OCI-LY3 (cell line): ENCODE results near the gene PPEF2.

Experiments
- H2AFZ ChIP-seq: fragments of 200-600, 300-600 bp; shearing (Covaris generic); 2 replicates; pipeline ENCODE4 v1.6.0; 2014; ENCODE audit warnings: antibody characterized with exemption, low read depth, low read length
- H3K27ac ChIP-seq: fragments of 200-600, 300-600 bp; sonication (generic); 2 replicates; pipeline ENCODE4 v1.5.1; 2014; ENCODE audit warnings: mild to moderate bottlenecking, low read length, moderate library complexity, mixed read lengths
- H3K27me3 ChIP-seq: fragments of 200-600, 300-600 bp; sonication (generic); 2 replicates; pipeline ENCODE4 v1.6.1; 2014; ENCODE audit warnings: low read depth, low read length, mixed read lengths
- H3K36me3 ChIP-seq: fragments of 200-600, 300-600 bp; sonication (generic); replicated peaks from 2 replicates; pipeline ENCODE3; 2014; ENCODE audit warnings: low read depth, low read length, mixed read lengths
- H3K4me1 ChIP-seq: fragments of 300-600, 200-600 bp; sonication (generic); 2 replicates; pipeline ENCODE4 v1.6.1; 2014; ENCODE audit warnings: low read length, mixed read lengths
- H3K4me2 ChIP-seq: fragments of 200-600, 300-600 bp; sonication (generic); 2 replicates; pipeline ENCODE4 v1.6.1; 2014; ENCODE audit warnings: low read length, mixed read lengths
- H3K4me3 ChIP-seq: fragments of 300-600, 200-600 bp; sonication (generic); 2 replicates; pipeline ENCODE4 v1.5.1; 2014; ENCODE audit warnings: antibody characterized with exemption, mild to moderate bottlenecking, low read length, moderate library complexity
- H3K79me2 ChIP-seq: fragments of 300-600, 200-600 bp; shearing (Covaris generic); 2 replicates; pipeline ENCODE4 v1.6.1; 2014; ENCODE audit warnings: mild to moderate bottlenecking, low read length, mixed read lengths
- H3K9ac ChIP-seq: fragments of 300-600, 200-600 bp; shearing (Covaris generic); 2 replicates; pipeline ENCODE4 v1.6.0; 2014; ENCODE audit warnings: mild to moderate bottlenecking, low read length, moderate library complexity
- H3K9me3 ChIP-seq: fragments of 200-600, 300-600 bp; shearing (Covaris generic); 2 replicates; pipeline ENCODE4 v1.6.1; 2014; ENCODE audit warnings: low read length, mixed read lengths; ENCODE audit not compliant: insufficient read depth
- H4K20me1 ChIP-seq: fragments of 200-600, 300-600 bp; sonication (generic); 2 replicates; pipeline ENCODE4 v1.6.1; 2016; ENCODE audit warnings: low read length, mixed read lengths; ENCODE audit not compliant: insufficient read depth
- EZH2phosphoT487 ChIP-seq: fragments of 200-600 bp; shearing (Covaris generic); IDR thresholded peaks from 2 replicates; pipeline ENCODE4 v1.6.1; 2018; ENCODE audit warnings: antibody characterized with exemption, mixed run types, low read depth
- TF ChIP-seq, protein P1 (sequence below): fragments of 200-600, 300-600 bp; sonication (generic); IDR thresholded peaks from 2 replicates; pipeline ENCODE4 v1.5.1; 2014; ENCODE audit warnings: antibody characterized with exemption, low read length, low read depth

Gene PPEF2

DNA sequence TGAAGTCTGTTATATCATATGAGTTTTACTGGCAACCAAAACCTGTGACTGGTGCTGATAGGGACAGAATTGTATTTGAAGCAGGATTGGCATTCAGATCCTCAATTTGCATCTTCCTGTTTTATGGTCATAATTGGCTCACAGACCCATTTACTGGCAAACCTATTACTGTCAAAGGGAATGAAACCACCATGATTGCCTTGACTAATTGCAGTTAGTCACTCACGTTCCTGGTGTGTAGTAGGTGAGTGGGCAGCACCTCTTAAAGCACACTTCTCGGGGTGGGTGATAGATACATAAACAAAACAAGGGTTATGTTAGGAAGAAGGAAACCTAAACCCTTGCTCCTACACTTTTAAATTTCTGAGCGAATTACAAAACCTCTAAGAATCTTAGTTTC is 81.0 kb downstream of the PPEF2 start:
- Histone ChIP-seq H3K4me1 (no peaks in the 10 kb centered on the region), H3K4me3 (no peak overlapping the region), H3K9ac (no peak overlapping the region), H3K9me3 (no peaks in the 10 kb centered on the region), H3K4me2 (no peak overlapping the region), H3K36me3 (peaks cover 9% of the 10 kb centered on the region), H3K27me3 (no peaks in the 10 kb centered on the region), H4K20me1 (no peaks in the 10 kb centered on the region), H3K79me2 (no peaks in the 10 kb centered on the region), H2AFZ (no peak overlapping the region), H3K27ac (no peak overlapping the region)
- TF ChIP-seq, protein P1, sequence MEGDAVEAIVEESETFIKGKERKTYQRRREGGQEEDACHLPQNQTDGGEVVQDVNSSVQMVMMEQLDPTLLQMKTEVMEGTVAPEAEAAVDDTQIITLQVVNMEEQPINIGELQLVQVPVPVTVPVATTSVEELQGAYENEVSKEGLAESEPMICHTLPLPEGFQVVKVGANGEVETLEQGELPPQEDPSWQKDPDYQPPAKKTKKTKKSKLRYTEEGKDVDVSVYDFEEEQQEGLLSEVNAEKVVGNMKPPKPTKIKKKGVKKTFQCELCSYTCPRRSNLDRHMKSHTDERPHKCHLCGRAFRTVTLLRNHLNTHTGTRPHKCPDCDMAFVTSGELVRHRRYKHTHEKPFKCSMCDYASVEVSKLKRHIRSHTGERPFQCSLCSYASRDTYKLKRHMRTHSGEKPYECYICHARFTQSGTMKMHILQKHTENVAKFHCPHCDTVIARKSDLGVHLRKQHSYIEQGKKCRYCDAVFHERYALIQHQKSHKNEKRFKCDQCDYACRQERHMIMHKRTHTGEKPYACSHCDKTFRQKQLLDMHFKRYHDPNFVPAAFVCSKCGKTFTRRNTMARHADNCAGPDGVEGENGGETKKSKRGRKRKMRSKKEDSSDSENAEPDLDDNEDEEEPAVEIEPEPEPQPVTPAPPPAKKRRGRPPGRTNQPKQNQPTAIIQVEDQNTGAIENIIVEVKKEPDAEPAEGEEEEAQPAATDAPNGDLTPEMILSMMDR: no peak
- no peak for TF ChIP-seq EZH2phosphoT487

DNA sequence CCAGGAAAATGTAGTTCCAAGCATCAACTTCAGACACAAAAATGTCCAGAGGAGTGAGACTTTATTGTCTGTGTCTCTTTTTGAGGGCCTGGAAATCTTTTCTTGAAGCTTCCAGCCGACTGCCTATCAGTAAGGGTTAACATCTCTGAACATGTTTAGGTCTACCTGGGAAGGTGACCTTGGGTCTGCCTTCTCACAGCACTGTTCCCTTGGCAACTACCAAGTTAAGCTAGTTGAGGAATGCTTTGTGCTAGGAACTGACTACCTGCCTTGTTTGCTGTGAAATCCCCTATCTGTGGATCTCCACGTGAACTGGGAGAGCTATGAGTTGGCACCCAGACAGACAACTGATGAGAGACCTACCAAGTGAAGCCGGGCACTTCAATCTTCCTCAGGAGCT is 81.6 kb downstream of the PPEF2 start:
- Histone ChIP-seq H2AFZ (no peak overlapping the region), H3K79me2 (no peaks in the 10 kb centered on the region), H3K9ac (no peak overlapping the region), H4K20me1 (no peaks in the 10 kb centered on the region), H3K27ac (no peak overlapping the region), H3K27me3 (no peaks in the 10 kb centered on the region), H3K4me3 (no peak overlapping the region), H3K4me2 (no peak overlapping the region), H3K9me3 (no peaks in the 10 kb centered on the region), H3K4me1 (no peaks in the 10 kb centered on the region), H3K36me3 (peaks cover 9% of the 10 kb centered on the region)
- no peak for TF ChIP-seq EZH2phosphoT487

DNA sequence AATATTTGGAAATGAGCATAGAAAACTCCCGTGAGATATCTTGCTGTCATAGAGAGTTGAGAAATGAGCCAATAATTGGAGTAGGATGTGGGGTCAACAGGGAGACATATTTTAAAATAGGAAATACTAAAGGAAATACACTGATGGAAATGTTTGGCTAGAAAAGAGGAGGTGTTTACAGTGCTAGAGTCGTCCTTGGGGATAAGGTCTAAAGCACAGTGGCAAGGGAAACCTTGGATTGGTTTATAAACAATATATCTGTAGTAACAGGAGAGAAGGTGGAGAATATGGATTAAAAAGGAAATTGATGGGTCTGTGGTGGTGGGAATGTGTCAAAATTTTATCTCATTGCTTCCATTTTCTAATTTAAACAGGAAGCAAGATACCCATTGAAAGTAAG is 82.1 kb downstream of the PPEF2 start:
- H2AFZ ChIP-seq: no peak overlapping the region

DNA sequence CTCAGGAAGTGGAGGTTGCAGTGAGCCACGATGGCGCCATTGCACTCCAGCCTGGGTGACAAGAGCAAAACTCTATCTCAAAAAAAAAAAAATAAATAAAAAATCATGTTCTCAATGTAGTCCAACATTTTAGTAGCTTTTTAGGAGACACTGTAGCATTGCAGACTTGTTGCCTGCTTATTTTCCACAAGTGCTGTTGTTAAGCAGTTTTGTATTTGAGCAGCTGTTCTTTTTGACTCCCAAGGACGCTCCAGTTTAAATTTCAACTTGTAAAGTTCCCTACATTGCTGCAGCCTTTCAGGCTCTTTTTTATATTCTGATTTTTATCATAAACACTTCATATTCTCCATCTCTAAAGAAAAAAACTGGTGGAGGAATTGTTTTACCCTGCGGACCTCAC is 83.1 kb downstream of the PPEF2 start:
- no peak overlapping the region for H3K9ac ChIP-seq
- H3K27me3 ChIP-seq: no peaks in the 10 kb centered on the region

More for the DNA sequence above, 82.1 kb downstream of the PPEF2 start:
- no peaks in the 10 kb centered on the region for H3K27me3 ChIP-seq
- H3K4me3 ChIP-seq: no peak overlapping the region
- no peak overlapping the region for H3K4me2 ChIP-seq
- H3K9me3 ChIP-seq: no peaks in the 10 kb centered on the region
- no peaks in the 10 kb centered on the region for H3K4me1 ChIP-seq
- no peaks in the 10 kb centered on the region for H4K20me1 ChIP-seq
- no peak overlapping the region for H3K9ac ChIP-seq
- H3K36me3 ChIP-seq: peaks cover 14% of the 10 kb centered on the region
- TF ChIP-seq, protein P1: no peak
- no peak for TF ChIP-seq EZH2phosphoT487
- H3K79me2 ChIP-seq: no peaks in the 10 kb centered on the region
- H3K27ac ChIP-seq: no peak overlapping the region

More for the DNA sequence above, 83.1 kb downstream of the PPEF2 start:
- Histone ChIP-seq H4K20me1 (no peaks in the 10 kb centered on the region), H3K27ac (no peak overlapping the region), H3K4me3 (no peak overlapping the region), H3K4me1 (no peaks in the 10 kb centered on the region), H2AFZ (no peak overlapping the region), H3K4me2 (no peak overlapping the region), H3K79me2 (no peaks in the 10 kb centered on the region), H3K36me3 (peaks cover 24% of the 10 kb centered on the region), H3K9me3 (no peaks in the 10 kb centered on the region)
- no peak for TF ChIP-seq EZH2phosphoT487
- TF ChIP-seq, protein P1: no peak
